NCI-H1105 treated with DMSO at 0.1 percent for 48 hours (cell line): ENCODE measurements around the gene FUT7.

Experiments
- DNase-seq: peaks from one replicate; lab custom pipeline; 2025; lab: John Stamatoyannopoulos, UW

FUT7 gene, protein sequence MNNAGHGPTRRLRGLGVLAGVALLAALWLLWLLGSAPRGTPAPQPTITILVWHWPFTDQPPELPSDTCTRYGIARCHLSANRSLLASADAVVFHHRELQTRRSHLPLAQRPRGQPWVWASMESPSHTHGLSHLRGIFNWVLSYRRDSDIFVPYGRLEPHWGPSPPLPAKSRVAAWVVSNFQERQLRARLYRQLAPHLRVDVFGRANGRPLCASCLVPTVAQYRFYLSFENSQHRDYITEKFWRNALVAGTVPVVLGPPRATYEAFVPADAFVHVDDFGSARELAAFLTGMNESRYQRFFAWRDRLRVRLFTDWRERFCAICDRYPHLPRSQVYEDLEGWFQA

GRCh38 chr9:137031904-137032640 lies at the start of gene FUT7:
FUT7 (minus strand) TSS chr9:137032088; CDS start chr9:137031991, 97 bp downstream.
- no peak for DNase-seq

DNA sequence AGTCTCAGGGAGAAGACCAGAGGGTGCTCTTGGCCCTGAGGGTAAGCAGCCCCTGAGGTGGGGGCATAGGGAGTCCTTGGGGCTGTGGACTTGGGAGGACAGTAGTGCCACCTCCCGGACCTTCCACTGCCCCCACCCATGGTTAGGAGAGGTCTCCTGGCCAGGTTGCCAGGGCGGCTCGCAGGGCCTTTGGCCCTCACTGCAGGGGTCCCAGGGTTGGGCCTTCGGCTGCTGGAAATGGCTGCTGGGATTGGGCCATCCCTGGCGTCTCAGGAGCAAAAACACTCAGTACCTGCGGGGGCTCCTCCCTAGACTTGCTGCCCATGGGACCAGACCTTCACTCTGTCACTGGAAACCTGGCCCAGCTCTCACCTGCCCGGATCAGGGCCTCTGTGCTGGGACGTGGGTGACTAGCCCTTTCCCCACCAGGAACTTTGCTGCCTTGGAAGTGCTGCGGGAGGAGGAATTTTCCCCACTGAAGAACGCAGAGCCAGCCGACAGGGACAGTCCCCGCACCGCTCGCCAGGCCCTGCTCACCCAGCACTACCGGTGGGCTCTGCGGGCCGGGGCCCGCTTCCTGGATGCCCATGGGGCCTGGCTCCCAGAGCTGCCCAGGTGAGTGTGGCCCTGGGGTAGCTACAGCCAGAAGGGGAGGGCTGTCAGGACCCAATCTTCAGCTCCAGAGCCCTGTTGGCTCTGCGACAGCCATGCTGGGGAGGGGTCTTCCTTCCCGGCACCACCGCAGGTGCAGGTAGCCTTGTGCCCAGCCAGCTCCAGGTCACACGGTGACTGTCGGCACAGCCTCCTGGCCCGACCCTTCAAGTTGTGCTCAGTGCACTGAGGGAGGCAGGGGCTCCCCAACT lies 48.6 kb upstream of the FUT7 start:
- no peak for DNase-seq

DNA sequence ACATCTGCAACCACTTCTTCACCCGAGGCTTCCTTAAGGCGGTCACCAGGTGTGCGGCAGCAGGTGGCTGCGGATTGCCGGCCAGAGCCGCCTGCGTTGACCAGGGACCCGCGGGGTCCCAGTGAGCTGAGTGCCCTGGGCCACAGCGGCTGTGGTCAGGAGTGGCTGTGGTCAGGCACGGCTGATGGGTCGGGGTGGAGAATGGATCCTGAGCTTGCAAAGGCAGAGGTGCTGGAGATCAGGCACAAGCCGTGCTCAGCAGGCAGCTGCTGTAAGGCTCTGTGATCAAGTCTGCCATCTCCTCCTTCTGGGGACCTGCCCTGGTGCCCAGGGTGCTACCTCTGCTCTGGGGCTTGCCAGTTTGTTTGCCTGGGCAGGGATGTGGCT lies 47.5 kb upstream of the FUT7 start:
- DNase-seq, result no peak

DNA sequence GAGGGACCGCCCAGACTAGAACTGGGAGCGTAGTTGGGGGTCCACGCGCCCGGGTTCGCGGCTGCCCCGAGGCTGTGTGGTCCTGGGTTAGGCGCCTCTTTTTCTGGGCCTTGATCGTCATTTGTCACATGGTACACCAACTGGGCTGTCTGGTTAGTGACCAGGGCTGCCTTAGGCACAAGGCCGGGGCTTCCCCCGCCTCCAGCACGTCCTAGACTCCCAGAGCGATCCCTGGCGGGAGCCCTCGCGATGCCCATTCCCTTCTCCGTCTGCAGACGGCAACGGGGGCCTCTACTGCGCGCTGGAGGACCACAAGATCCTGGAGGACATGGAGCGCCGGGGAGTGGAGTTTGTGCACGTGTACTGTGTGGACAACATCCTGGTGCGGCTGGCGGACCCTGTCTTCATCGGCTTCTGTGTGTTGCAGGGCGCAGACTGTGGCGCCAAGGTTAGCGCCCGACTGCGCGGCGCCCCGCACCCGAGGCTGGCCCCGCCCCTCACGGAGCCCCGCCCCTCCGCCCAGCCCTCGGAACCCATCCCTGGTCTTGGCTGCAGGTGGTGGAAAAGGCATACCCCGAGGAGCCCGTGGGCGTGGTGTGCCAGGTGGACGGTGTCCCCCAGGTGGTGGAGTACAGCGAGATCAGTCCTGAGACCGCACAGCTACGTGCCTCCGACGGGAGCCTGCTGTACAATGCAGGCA lies 47.0 kb upstream of the FUT7 start:
- no peak for DNase-seq

GRCh38 chr9:137077758-137078693 lies 46.1 kb upstream of the FUT7 start:
- DNase-seq, result no peak

GRCh38 chr9:137077010-137077747 lies 45.3 kb upstream of the FUT7 start, which contains the start of gene UAP1L1:
UAP1L1 (plus strand) TSS chr9:137077517; CDS start chr9:137077533, 16 bp downstream.
- DNase-seq, result no peak

DNA sequence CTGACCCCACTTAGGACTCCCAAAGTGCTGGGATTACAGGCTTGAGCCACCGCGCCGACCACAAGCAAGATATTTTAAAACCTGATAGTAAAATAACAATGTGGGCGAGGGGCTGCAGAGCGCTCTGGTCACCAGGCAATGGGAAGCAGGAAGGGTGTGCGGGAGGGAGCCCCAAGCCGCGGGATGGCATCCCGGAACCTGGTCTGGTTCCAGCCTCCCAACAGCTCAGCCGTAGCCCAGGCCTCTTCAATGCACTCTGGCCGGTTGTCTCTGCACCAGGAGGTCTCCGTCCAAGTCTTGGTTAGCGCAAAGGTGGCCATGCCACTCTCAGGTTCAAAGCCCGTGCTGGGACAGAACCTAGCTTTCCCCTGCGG lies 44.7 kb upstream of the FUT7 start:
- no peak for DNase-seq

DNA sequence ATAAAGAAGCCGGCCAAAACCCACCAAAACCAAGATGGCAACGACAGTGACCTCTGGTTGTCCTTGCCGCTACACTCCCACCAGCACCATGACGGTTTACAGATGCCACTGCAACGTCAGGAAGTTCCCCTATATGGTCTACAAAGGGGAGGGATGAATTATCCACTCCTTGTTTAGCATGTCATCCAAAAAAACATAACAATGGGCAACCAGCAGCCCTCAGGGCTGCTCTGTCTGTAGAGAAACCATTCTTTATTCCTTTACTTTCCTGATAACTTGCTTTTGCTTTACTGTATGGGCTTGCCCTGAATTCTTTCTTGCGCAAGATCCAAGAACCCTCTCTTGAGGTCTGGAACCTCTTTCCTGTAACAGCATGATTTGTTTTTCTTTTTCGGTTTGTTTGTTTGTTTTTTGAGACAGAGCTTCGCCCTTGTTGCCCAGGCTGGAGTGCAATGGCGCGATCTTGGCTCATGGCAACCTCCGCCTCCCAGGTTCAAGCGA lies 43.4 kb upstream of the FUT7 start:
- no peak for DNase-seq

DNA sequence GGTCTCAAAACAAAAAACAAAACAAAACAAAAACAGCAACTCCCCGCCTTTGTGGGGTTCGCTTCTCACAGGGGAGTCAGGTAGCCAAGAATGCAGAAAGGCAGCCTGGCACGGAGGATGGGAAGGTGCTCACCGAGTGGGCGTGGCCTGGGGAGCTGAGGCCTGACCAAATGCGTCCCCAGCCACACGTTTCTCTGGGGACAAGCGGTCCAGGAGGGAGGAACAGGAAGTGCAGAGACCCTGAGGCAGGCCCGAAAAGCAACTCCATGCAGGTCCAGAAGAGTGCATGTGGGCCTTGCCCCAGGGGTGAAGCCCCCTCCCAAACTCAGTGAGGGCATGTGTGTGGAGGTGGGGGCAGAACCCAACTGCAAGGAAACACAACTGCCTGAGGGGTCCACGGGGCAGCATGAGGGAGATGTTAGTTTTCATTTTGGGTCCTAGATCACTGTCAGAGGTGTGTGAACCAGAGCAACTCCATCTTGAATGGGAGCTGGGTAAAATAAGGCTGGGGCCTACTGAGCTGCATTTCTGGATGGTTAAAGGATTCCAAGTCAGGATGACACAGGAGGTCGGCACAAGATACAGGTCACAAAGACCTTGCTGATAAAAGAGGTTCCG lies 42.9 kb upstream of the FUT7 start:
- DNase-seq, result no peak

DNA sequence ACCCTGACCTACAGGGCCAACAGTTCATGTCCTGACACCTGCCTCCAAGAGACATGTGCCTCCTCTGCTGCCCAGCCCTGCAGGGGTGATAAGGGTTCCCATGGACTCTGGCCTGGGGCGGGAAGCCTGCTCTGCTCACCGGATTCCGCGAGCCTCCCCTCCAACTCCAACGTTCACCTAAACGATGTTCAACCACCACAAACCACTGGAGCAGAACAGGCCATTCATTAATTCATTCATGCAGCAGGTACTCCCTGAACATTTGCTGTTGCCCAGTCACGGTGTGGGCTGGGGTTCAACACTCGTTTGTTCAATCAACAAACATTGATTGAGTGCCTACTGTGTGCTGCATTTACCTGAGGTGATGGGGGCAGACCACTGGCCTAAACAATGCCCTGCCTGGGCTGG lies 42.1 kb upstream of the FUT7 start:
- DNase-seq, result no peak

GRCh38 chr9:137071282-137071681 lies 39.4 kb upstream of the FUT7 start:
- no peak for DNase-seq

- no peak for DNase-seq
Measured at GRCh38 chr9:137070906-137071275, 39.0 kb upstream of the FUT7 start.

DNA sequence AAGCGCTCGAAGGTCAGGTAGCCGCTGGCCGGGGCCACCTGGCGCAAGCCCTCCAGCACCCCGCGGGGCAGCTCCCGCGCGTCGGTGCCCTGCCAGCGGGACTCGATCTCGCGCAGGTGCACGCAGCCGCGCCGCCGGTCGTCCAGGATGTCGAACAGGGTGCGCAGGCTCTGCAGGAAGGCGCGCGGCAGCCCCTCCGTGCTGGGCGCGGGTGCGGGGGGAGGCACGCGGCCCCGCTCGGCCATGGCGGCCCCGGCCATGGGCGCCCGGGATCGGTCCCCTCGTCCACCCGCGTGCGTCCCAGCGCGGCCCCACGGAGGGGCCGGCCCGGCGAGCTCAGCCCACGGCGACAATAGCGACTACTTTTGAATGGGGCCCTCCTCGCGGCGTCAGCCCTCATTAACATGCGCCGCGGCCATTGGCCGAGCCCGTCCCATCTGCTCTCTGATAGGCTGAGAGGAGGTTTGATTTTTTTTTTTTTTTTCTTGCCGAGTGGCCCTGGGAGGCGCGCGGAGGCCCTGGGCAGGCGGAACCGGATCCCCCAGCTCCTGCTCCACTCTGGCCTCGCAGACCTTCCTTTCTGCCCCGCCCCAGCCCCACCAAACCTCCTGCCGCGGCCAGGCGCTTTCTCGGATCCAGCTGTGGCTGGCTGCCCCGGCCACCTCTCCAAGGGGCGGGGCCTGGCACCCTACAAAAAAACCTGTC lies 38.5 kb upstream of the FUT7 start, which contains the start of gene SAPCD2:
TSS of gene SAPCD2 (minus strand) at position 357 of the 705 bp plus-strand sequence. CDS start at position 260, 97 bp downstream.
- peak; percentile 88 for DNase-seq

DNA sequence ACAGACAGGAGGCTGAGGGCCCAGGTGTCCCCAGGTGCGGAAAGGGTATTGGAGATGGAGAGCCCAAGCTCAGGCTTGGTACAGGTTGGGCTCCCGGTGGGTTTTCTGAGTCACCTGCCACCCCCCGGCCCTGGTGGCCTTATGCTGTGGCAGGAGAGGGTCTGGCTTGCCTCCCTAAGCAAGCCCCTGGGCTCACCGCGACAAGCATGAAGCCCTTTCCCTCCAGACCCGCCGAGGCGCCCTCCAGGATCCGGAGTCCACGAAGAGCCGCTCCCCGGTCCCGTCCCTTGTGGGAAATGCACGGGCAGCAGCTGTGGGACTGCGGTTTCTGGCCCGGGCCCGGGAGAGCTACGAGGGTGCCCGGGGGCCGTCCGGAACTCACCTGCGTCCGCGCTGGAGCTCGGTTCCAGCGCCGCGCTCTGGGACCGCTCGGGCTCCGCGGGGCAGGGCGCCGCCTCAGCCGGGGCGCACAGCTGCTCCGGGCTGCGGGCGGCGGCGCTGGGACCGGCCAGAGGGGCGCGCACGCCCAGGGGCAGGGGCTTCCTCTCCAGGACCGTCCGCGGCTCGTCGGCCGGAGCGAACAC lies 37.7 kb upstream of the FUT7 start:
- peak; percentile 20 for DNase-seq

DNA sequence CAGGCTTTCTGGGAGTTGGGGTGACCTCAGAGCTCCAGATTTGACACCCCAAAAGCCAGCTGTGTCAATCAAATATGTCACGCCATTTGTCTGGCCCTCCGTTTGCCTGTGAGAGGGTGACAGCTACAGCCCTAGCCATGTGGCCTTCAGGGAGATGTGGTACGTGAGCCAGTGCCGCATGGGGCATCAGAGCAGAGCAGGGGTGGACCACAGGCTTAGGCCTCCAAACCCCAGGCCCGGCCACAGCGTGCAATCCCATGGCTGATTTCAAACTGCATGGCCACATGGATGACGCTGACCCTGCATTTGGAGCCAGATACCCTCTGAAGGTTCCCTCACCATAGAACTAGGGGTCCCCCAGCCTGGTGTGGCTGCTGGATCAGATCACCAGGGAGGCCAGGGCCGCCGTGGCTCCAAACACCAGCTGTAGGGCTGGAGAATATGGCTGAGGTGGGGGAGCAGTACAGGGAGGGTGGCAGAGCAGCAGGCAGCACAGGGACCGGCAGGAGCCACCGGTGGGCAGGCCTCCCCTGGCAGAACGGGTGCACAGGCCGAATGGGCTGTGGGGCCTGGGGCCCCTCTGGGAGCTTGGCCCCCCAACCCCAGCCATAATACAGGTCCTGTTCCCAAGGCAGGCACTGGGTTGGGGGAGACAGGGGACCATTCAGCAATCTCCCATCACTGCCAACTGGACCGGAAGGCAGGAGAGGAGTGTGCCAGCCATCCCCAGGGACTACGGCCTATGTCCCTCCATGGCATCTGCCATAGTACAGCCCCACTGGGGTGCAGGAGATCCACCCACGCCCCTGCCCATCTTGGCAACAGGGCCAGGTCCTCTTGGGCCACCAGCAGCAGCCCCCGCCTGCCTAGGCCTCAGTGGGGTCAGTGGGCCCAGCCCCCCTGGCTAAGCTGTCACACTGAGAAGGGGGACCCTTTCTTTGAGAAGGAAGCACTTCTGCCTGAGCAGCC lies 36.9 kb upstream of the FUT7 start:
- DNase-seq, result no peak

DNA sequence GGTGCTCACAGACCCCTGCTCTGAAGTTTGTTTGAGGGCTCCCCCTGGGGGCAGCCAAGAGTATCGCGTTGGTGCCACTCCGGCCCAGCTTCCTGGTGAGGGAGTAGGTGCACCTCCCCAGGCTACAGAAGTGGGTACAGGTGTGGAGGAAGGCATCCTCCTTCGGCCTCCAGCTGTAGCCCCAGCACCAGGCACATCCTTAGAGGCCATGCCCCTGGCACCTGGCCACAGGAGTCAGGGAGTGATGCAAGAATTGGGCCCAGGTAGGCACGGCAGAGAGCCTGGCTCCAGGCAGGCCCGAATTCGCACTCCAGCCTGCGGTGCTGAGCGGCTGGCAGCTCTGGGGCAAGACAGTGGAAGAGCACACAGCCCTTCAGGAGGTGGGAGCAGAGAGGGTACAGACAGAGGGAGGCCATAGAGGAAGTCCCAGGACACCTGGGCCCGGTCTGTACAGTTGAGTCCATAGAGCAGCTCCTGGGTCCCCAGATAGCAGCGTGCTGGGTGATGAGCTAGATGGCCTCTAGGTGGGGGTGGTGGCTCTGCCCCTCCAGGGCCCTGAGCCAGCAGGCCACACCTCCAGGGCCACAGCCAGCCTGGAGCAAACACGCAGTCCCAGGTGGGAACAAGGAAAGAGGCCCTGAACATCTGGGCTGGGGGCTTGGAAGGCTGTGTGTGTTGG lies 36.1 kb upstream of the FUT7 start:
- DNase-seq, result peak; percentile 56
